Measurements from ENCODE around the gene KRTAP9-2.
"Not testable (repeated sequence)": the region's sequence is repeated elsewhere in the genome, so short reads cannot be mapped to it uniquely, and the experiment has no call there.

Gene KRTAP9-2

GRCh38 chr17:41254861-41255260, 28.4 kb downstream of the KRTAP9-2 start:
- no peak for ATAC-seq
- TF ChIP-seq ZNF8 (CRISPR knock-in tag; IDR thresholded peaks at IDR 0.05), result no peak
- no peak for TF ChIP-seq ZC3H10 (CRISPR knock-in tag; IDR thresholded peaks at IDR 0.05)
- no peak for TF ChIP-seq BACH2 (CRISPR knock-in tag; IDR thresholded peaks at IDR 0.05; ENCODE audit: borderline replicate concordance)
- no peak for TF ChIP-seq CSRNP3 (CRISPR knock-in tag; IDR thresholded peaks at IDR 0.05)
- TF ChIP-seq RARB (CRISPR knock-in tag; IDR thresholded peaks at IDR 0.05), result no peak
- no peak for TF ChIP-seq CSDC2 (CRISPR knock-in tag; IDR thresholded peaks at IDR 0.05)
- TF ChIP-seq TCF4 (CRISPR knock-in tag; IDR thresholded peaks at IDR 0.05; ENCODE audit: borderline replicate concordance), result no peak
- no peak for TF ChIP-seq GLIS3 (CRISPR knock-in tag; IDR thresholded peaks at IDR 0.05)
- no peak for TF ChIP-seq PATZ1 (CRISPR knock-in tag; IDR thresholded peaks at IDR 0.05; ENCODE audit: borderline replicate concordance)
- no peak for TF ChIP-seq ZNF70 (CRISPR knock-in tag; IDR thresholded peaks at IDR 0.05)
- no peak for TF ChIP-seq ZFP3 (CRISPR knock-in tag; IDR thresholded peaks at IDR 0.05)
- TF ChIP-seq PPARA (CRISPR knock-in tag; IDR thresholded peaks at IDR 0.05; ENCODE audit: borderline replicate concordance), result no peak
- no peak for TF ChIP-seq ARNTL (CRISPR knock-in tag; IDR thresholded peaks at IDR 0.05; ENCODE audit: borderline replicate concordance, low read depth)
- no peak for TF ChIP-seq SNAI2 (CRISPR knock-in tag; IDR thresholded peaks at IDR 0.05)
- TF ChIP-seq ESRRG (CRISPR knock-in tag; IDR thresholded peaks at IDR 0.05), result no peak
- no peak for TF ChIP-seq OSR1 (CRISPR knock-in tag; IDR thresholded peaks at IDR 0.05)
- TF ChIP-seq, protein P1, sequence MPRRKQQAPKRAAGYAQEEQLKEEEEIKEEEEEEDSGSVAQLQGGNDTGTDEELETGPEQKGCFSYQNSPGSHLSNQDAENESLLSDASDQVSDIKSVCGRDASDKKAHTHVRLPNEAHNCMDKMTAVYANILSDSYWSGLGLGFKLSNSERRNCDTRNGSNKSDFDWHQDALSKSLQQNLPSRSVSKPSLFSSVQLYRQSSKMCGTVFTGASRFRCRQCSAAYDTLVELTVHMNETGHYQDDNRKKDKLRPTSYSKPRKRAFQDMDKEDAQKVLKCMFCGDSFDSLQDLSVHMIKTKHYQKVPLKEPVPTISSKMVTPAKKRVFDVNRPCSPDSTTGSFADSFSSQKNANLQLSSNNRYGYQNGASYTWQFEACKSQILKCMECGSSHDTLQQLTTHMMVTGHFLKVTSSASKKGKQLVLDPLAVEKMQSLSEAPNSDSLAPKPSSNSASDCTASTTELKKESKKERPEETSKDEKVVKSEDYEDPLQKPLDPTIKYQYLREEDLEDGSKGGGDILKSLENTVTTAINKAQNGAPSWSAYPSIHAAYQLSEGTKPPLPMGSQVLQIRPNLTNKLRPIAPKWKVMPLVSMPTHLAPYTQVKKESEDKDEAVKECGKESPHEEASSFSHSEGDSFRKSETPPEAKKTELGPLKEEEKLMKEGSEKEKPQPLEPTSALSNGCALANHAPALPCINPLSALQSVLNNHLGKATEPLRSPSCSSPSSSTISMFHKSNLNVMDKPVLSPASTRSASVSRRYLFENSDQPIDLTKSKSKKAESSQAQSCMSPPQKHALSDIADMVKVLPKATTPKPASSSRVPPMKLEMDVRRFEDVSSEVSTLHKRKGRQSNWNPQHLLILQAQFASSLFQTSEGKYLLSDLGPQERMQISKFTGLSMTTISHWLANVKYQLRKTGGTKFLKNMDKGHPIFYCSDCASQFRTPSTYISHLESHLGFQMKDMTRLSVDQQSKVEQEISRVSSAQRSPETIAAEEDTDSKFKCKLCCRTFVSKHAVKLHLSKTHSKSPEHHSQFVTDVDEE (CRISPR knock-in tag; IDR thresholded peaks at IDR 0.05), result no peak

GRCh38 chr17:41255381-41256290, 29.2 kb downstream of the KRTAP9-2 start, which contains the start of gene KRTAP9-9:
Gene KRTAP9-9 (plus strand): TSS chr17:41255384.
- ATAC-seq, result not testable (repeated sequence)

DNA sequence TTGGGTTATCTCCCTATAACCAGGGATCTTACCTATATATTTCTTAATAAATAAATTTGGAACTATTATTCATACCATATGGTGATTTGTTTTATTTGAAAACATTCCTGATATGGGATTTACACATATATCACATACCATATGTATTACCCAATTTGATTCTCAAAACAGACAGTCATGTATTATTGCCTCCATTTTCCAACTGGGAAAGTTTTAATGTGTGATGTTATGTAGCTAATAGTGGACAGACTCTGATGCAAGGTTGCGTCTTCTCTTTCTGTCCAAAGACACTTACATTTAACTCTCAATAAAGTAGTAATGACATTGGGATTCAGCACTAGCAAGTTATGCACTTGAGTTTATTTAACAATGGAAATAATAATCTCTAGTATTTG, 29.8 kb downstream of the KRTAP9-2 start:
- TF ChIP-seq RARB (CRISPR knock-in tag; IDR thresholded peaks at IDR 0.05) (no peak), CSRNP3 (CRISPR knock-in tag; IDR thresholded peaks at IDR 0.05) (no peak), ZFP3 (CRISPR knock-in tag; IDR thresholded peaks at IDR 0.05) (no peak)
- TF ChIP-seq, protein P2, sequence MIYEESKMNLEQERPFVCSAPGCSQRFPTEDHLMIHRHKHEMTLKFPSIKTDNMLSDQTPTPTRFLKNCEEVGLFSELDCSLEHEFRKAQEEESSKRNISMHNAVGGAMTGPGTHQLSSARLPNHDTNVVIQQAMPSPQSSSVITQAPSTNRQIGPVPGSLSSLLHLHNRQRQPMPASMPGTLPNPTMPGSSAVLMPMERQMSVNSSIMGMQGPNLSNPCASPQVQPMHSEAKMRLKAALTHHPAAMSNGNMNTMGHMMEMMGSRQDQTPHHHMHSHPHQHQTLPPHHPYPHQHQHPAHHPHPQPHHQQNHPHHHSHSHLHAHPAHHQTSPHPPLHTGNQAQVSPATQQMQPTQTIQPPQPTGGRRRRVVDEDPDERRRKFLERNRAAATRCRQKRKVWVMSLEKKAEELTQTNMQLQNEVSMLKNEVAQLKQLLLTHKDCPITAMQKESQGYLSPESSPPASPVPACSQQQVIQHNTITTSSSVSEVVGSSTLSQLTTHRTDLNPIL (CRISPR knock-in tag; IDR thresholded peaks at IDR 0.05; ENCODE audit: low read depth), result no peak
- ATAC-seq, result no peak

- TF ChIP-seq ZNF8 (CRISPR knock-in tag; IDR thresholded peaks at IDR 0.05) (no peak), CSRNP3 (CRISPR knock-in tag; IDR thresholded peaks at IDR 0.05) (no peak), PPARA (CRISPR knock-in tag; IDR thresholded peaks at IDR 0.05; ENCODE audit: borderline replicate concordance) (no peak), ZFP30 (CRISPR knock-in tag; IDR thresholded peaks at IDR 0.05) (no peak), ARNTL (CRISPR knock-in tag; IDR thresholded peaks at IDR 0.05; ENCODE audit: borderline replicate concordance, low read depth) (no peak), POU6F1 (CRISPR knock-in tag; IDR thresholded peaks at IDR 0.05; ENCODE audit: borderline replicate concordance, low read depth) (no peak), TCF4 (CRISPR knock-in tag; IDR thresholded peaks at IDR 0.05; ENCODE audit: borderline replicate concordance) (no peak), RARB (CRISPR knock-in tag; IDR thresholded peaks at IDR 0.05) (no peak)
- TF ChIP-seq, protein P2 (CRISPR knock-in tag; IDR thresholded peaks at IDR 0.05; ENCODE audit: low read depth), result no peak
- ATAC-seq, result no peak
Measured at GRCh38 chr17:41258406-41258805, 32.0 kb downstream of the KRTAP9-2 start.

Data from SK-N-SH treated with all-trans-retinoic acid at 6 μM for 48 hours (cell line).